B cell (primary cell): ENCODE results near the gene TIMM8B. TPM values are rescaled to one million over a fixed set of nuclear protein-coding genes. Genes with fewer than 3 reads are reported as not detected.

Experiments
- ATAC-seq: fragments of 200-7000 bp; cut with Tn5 transposase; one replicate; pipeline ENCODE4 v1.10.0; 2021; ENCODE audit warnings: low read depth, mild to moderate bottlenecking, moderate number of reproducible peaks, moderate library complexity
- CTCF ChIA-PET: fragments of 350-600 bp; sonication (Branson Sonifier 250); formaldehyde crosslinking; loops from one replicate; lab custom pipeline; 2021; ENCODE audit warnings: antibody characterized with exemption, inconsistent platforms; lab: Charles Lee
- POLR2A ChIA-PET: fragments of 350-600 bp; sonication (Branson Sonifier 250); formaldehyde crosslinking; loops from one replicate; lab custom pipeline; 2021; ENCODE audit warnings: antibody characterized with exemption; lab: Charles Lee
- DNase-seq: peaks from one replicate; pipeline ENCODE4 v3.0.0; 2013
- H2AFZ ChIP-seq: 2 replicates; pipeline ENCODE4 v1.6.1; 2012; ENCODE audit warnings: mild to moderate bottlenecking, low read depth, low read length; ENCODE audit not compliant: insufficient read depth, poor library complexity, severe bottlenecking
- H3K27ac ChIP-seq, 2 donors: 1 replicate in 1 of 2; 2 replicates in 1 of 2; pipeline ENCODE4 v1.5.1; 2012 to 2013; ENCODE audit warnings: low read length in 2 of 2, mild to moderate bottlenecking in 2 of 2, moderate library complexity in 1 of 2
- H3K27me3 ChIP-seq, 4 experiments: fragments of 200-600 bp in 1 of 4; sonication (generic) in 1 of 4; replicated peaks in 1 of 4; 1 replicate in 2 of 4; 2 replicates in 2 of 4; pipeline versions ENCODE4 v1.6.1 to v1.7.0; 2013 to 2016; ENCODE audit warnings: low read length in 3 of 4, mild to moderate bottlenecking in 2 of 4, mixed read lengths in 1 of 4, moderate library complexity in 1 of 4; ENCODE audit not compliant: insufficient read depth in 4 of 4, control insufficient read depth in 3 of 4; ENCODE audit errors: control extremely low read depth in 1 of 4
- H3K36me3 ChIP-seq, 2 experiments: replicated peaks in 1 of 2; 1 replicate in 1 of 2; 2 replicates in 1 of 2; pipeline versions ENCODE4 v1.6.1 to v1.7.1; 2013; ENCODE audit warnings: low read length in 1 of 2; ENCODE audit not compliant: insufficient read depth in 2 of 2, control insufficient read depth in 1 of 2; ENCODE audit errors: control extremely low read depth in 1 of 2, extremely low read depth in 1 of 2
- H3K4me1 ChIP-seq, 2 donors: fragments of 200-600 bp in 1 of 2; sonication (generic) in 1 of 2; 1 replicate in 1 of 2; 2 replicates in 1 of 2; pipeline versions ENCODE4 v1.5.1 to v1.6.1; 2013 to 2017; ENCODE audit warnings: low read length in 2 of 2; ENCODE audit not compliant: control insufficient read depth in 2 of 2, insufficient read depth in 2 of 2
- H3K4me2 ChIP-seq: replicated peaks from 2 replicates; pipeline ENCODE3; 2012; ENCODE audit warnings: mild to moderate bottlenecking, low read depth, low read length; ENCODE audit not compliant: poor library complexity, severe bottlenecking
- H3K4me3 ChIP-seq, 5 experiments: fragments of 200-600 bp in 1 of 5; sonication (generic) in 1 of 5; 1 replicate in 3 of 5; 2 replicates in 2 of 5; pipeline versions ENCODE4 v1.5.1 to v1.7.0; 2011 to 2016; ENCODE audit warnings: low read length in 4 of 5, mild to moderate bottlenecking in 4 of 5, low read depth in 2 of 5, control low read depth in 1 of 5, moderate library complexity in 1 of 5; ENCODE audit not compliant: insufficient read depth in 1 of 5; ENCODE audit errors: control extremely low read depth in 1 of 5, extremely low read depth in 1 of 5
- H3K79me2 ChIP-seq: fragments of 200-600 bp; sonication (generic); one replicate; pipeline ENCODE4 v1.6.0; 2016; ENCODE audit warnings: low read length; ENCODE audit not compliant: control insufficient read depth, insufficient read depth
- H3K9ac ChIP-seq: fragments of 200-600 bp; sonication (generic); 2 replicates; pipeline ENCODE4 v1.6.1; 2017; ENCODE audit warnings: mild to moderate bottlenecking, low read length, moderate library complexity
- H3K9me3 ChIP-seq, 3 donors: one replicate each; pipeline versions ENCODE4 v1.6.1 to v1.7.1; 2013; ENCODE audit warnings: low read length in 2 of 3; ENCODE audit not compliant: control insufficient read depth in 2 of 3, insufficient read depth in 1 of 3; ENCODE audit errors: control extremely low read depth in 1 of 3
- H4K20me1 ChIP-seq: 2 replicates; pipeline ENCODE4 v1.6.0; 2012; ENCODE audit warnings: mild to moderate bottlenecking, low read length; ENCODE audit not compliant: insufficient read depth, control insufficient read depth, poor library complexity, severe bottlenecking
- H3K27ac Mint-ChIP-seq: one replicate; pipeline ENCODE4 v1.8.0; 2021; ENCODE audit warnings: mixed read lengths
- H3K27me3 Mint-ChIP-seq: one replicate; pipeline ENCODE4 v1.8.0; 2021; ENCODE audit warnings: mixed read lengths
- H3K4me1 Mint-ChIP-seq: one replicate; pipeline ENCODE4 v1.8.0; 2021; ENCODE audit warnings: mixed read lengths
- H3K4me3 Mint-ChIP-seq: one replicate; pipeline ENCODE4 v1.8.0; 2021; ENCODE audit warnings: mixed read lengths
- H3K9me3 Mint-ChIP-seq: one replicate; pipeline ENCODE4 v1.8.0; 2022; ENCODE audit warnings: mixed read lengths; ENCODE audit not compliant: insufficient read depth
- EZH2 ChIP-seq: IDR thresholded peaks from 2 replicates; pipeline ENCODE4 v1.6.1; 2012; ENCODE audit warnings: borderline replicate concordance, low read depth, mild to moderate bottlenecking, moderate library complexity, low read length; ENCODE audit not compliant: insufficient read depth, poor library complexity, severe bottlenecking
- whole genome bisulfite sequencing: methylation state at CpG from one replicate; pipeline ENCODE4 v1.1.5; 2013; ENCODE audit warnings: missing lambda C conversion rate; ENCODE audit not compliant: insufficient coverage; 5-methylcytosine and 5-hydroxymethylcytosine counted together
- intact Hi-C: fragments of 100-400 bp; cut with micrococcal nuclease; formaldehyde crosslinking; loops from one replicate; pipeline ENCODE4 v1.10.0; 2022
- polyA plus RNA-seq: library from polyadenylated mRNA; depleted of rRNA; stranded (reverse); fragments of >200 nt; gene quantifications from 2 replicates; pipeline ENCODE4 v1.2.3, GENCODE V29; 2012
- total RNA-seq, 2 donors: library from RNA; stranded (reverse); fragments of 120-200 nt in 1 of 2; gene quantifications; 1 replicate in 1 of 2; 2 replicates in 1 of 2; pipeline versions ENCODE4 v1.2.3 to v1.2.4, GENCODE V29; 2013 to 2022
- TF ChIP-seq, protein P1 (sequence below): fragments of 200-600 bp; IDR thresholded peaks from one replicate; pipeline ENCODE4 v1.8.0; 2022; ENCODE audit warnings: antibody characterized with exemption, mild to moderate bottlenecking

Gene TIMM8B
- total and polyA plus RNA-seq, 2 donors (not counting 1 experiment from before 2014, with no cell fraction given), result 12.0 to 25.5 TPM

DNA sequence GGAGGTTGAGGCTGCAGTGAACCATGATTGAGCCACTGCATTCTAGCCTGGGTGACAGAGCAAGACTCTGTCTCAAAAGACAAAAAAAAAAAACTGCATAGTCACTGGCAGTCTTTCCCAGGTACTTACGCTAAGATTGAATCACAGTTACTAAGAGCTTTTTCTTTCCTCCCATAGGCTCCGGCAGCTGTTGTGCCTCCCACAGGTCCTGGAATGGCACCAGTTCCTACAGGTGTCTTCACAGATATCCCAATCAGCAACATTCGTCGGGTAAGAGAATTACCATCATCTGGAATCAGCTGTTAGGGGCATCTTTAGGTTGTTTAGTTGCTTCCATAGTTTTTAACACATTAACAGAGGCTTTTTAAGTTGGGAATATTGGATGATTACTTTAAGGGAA is 41.6 kb downstream of the TIMM8B start:
- H3K9ac ChIP-seq, result no peak overlapping the region
- no peak overlapping the region for H3K4me3 ChIP-seq
- peaks cover 8 to 42% of the 10 kb centered on the region in 2 experiments for H3K36me3 ChIP-seq
- ChIA-PET POLR2A (no interaction called here), CTCF (no interaction called here)
- no peaks in the 10 kb centered on the region for H3K27me3 ChIP-seq
- no peaks in the 10 kb centered on the region for H3K9me3 Mint-ChIP-seq
- H3K27ac ChIP-seq, result no peak overlapping the region
- DNase-seq (no peak), ATAC-seq (no peak)
- TF ChIP-seq EZH2, result no peak
- TF ChIP-seq, protein P1, sequence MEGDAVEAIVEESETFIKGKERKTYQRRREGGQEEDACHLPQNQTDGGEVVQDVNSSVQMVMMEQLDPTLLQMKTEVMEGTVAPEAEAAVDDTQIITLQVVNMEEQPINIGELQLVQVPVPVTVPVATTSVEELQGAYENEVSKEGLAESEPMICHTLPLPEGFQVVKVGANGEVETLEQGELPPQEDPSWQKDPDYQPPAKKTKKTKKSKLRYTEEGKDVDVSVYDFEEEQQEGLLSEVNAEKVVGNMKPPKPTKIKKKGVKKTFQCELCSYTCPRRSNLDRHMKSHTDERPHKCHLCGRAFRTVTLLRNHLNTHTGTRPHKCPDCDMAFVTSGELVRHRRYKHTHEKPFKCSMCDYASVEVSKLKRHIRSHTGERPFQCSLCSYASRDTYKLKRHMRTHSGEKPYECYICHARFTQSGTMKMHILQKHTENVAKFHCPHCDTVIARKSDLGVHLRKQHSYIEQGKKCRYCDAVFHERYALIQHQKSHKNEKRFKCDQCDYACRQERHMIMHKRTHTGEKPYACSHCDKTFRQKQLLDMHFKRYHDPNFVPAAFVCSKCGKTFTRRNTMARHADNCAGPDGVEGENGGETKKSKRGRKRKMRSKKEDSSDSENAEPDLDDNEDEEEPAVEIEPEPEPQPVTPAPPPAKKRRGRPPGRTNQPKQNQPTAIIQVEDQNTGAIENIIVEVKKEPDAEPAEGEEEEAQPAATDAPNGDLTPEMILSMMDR, result no peak
- no peak overlapping the region for H3K4me3 Mint-ChIP-seq
- no peak overlapping the region for H3K27ac Mint-ChIP-seq
- H3K79me2 ChIP-seq, result peaks cover 10% of the 10 kb centered on the region
- no peak overlapping the region for H2AFZ ChIP-seq
- no peaks in the 10 kb centered on the region for H3K27me3 Mint-ChIP-seq
- H3K4me2 ChIP-seq, result no peak overlapping the region
- H4K20me1 ChIP-seq, result no peaks in the 10 kb centered on the region
- peaks cover 24% of the 10 kb centered on the region for H3K4me1 Mint-ChIP-seq
- WGBS, result 100% methylated on average over 2 of the region's 4 CpGs
- peaks cover 16 to 18% of the 10 kb centered on the region in 2 donors for H3K4me1 ChIP-seq
- no peaks in the 10 kb centered on the region for H3K9me3 ChIP-seq
- intact Hi-C loops, result no loop called here

DNA sequence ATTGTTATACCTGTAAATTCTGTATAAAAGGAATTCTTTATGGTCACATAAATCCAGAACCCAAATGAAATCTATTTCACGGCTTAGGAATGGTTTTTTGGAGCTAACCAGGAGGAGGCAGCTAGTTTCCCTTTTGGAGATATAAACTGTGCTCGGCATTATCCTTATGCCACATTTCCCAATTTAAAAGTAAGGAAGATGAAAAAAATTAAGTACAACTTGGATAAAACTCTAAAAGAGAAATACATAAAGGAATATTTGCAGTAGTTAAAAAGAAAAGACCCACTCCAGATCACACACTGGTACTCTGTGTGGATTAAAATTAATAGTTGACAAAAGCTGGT is 43.6 kb downstream of the TIMM8B start:
- Histone ChIP-seq H4K20me1 (no peaks in the 10 kb centered on the region), H3K27me3 (no peaks in the 10 kb centered on the region), H3K4me3 (no peak overlapping the region), H3K36me3 (peaks cover 8 to 51% of the 10 kb centered on the region in 2 experiments), H3K27ac (no peak overlapping the region), H2AFZ (no peak overlapping the region), H3K9me3 (no peaks in the 10 kb centered on the region), H3K79me2 (no peaks in the 10 kb centered on the region), H3K4me1 (peaks cover under 1% of the 10 kb centered on the region in 2 donors), H3K9ac (no peak overlapping the region), H3K4me2 (no peak overlapping the region)
- H3K27me3 Mint-ChIP-seq, result no peaks in the 10 kb centered on the region
- ATAC-seq, result no peak
- ChIA-PET CTCF (interaction anchor here (0.6 kb wide), 1 partner anchor 190 kb away, joined by 5 read pairs; no protein-coding TSS in a partner anchor), POLR2A (no interaction called here)
- WGBS, result no CpG with 5 or more reads among the region's 2 CpGs
- intact Hi-C loops, result no loop called here
- DNase-seq, result no peak
- H3K27ac Mint-ChIP-seq, result no peak overlapping the region
- no peaks in the 10 kb centered on the region for H3K9me3 Mint-ChIP-seq
- H3K4me3 Mint-ChIP-seq, result no peak overlapping the region
- TF ChIP-seq, protein P1, result no peak
- no peak for TF ChIP-seq EZH2
- H3K4me1 Mint-ChIP-seq, result peaks cover 6% of the 10 kb centered on the region
